HCT116 (cell line): ENCODE results near the gene RPL41. TPM values are rescaled to one million over a fixed set of nuclear protein-coding genes. Genes with fewer than 3 reads are reported as not detected.

ENCODE experiments used
- CBX3 ChIP-seq: IDR thresholded peaks from 2 replicates; pipeline ENCODE4 v1.6.1; 2012; ENCODE audit warnings: low read depth
- CEBPB ChIP-seq: IDR thresholded peaks from 2 replicates; pipeline ENCODE4 v1.6.1; 2012; ENCODE audit warnings: low read depth
- EGR1 ChIP-seq: IDR thresholded peaks from 2 replicates; pipeline ENCODE4 v1.6.1; 2012; ENCODE audit warnings: low read depth
- POLR2A ChIP-seq: IDR thresholded peaks from 2 replicates; pipeline ENCODE4 v1.7.0; 2011; ENCODE audit warnings: borderline replicate concordance; ENCODE audit not compliant: insufficient read depth, insufficient read length; ENCODE audit errors: extremely low read depth
- REST ChIP-seq: IDR thresholded peaks from 2 replicates; pipeline ENCODE4 v1.6.1; 2012; ENCODE audit warnings: low read depth
- SRF ChIP-seq: IDR thresholded peaks from 2 replicates; pipeline ENCODE4 v1.6.1; 2012; ENCODE audit warnings: low read depth
- YY1 ChIP-seq: IDR thresholded peaks from 2 replicates; pipeline ENCODE4 v1.6.1; 2011; ENCODE audit warnings: low read length, low read depth, moderate library complexity, mild to moderate bottlenecking; ENCODE audit not compliant: insufficient replicate concordance; ENCODE audit errors: extremely low read depth
- ZBTB33 ChIP-seq: IDR thresholded peaks from 2 replicates; pipeline ENCODE4 v1.6.1; 2011; ENCODE audit warnings: mild to moderate bottlenecking, low read length, moderate library complexity; ENCODE audit not compliant: insufficient replicate concordance; ENCODE audit errors: extremely low read depth
- ZFX ChIP-seq: fragments of 450-650 bp; IDR thresholded peaks from 2 replicates; pipeline ENCODE4 v1.6.1; 2017
- total RNA-seq: library from RNA; stranded (reverse); gene quantifications from one replicate; pipeline ENCODE4 v1.2.1, GENCODE V29; 2021; ENCODE audit not compliant: unreplicated experiment

RPL41 gene
- total RNA-seq, 1 experiment from 2014 or later: 4,327 TPM

GRCh38 chr12:56079723-56080555, 36.5 kb upstream of the RPL41 start, which contains the start of gene ERBB3 (continued):
- no peak for TF ChIP-seq REST
- TF ChIP-seq EGR1: no peak
- no peak; the same call in 1 of the 2 replicates for TF ChIP-seq CBX3
- TF ChIP-seq CEBPB: no peak
- no peak for TF ChIP-seq ZFX
- no peak for TF ChIP-seq SRF
- TF ChIP-seq YY1: no peak
- TF ChIP-seq ZBTB33: no peak
- peak; percentile 22 for TF ChIP-seq POLR2A
